Measurements from ENCODE around the gene ARNT2.

ARNT2 gene

GRCh38 chr15:80500021-80500420, 95.8 kb downstream of the ARNT2 start:
- H3K4me3 ChIP-seq (ENCODE audit: low read length) = no peak overlapping the region
- no peak for TF ChIP-seq CTCF (conservative IDR thresholded peaks at IDR 0.05; ENCODE audit: low read length)
- no peak for DNase-seq (ENCODE audit: low read depth)

GRCh38 chr15:80501476-80501875, 97.3 kb downstream of the ARNT2 start:
- no peak for DNase-seq (ENCODE audit: low read depth)
- no peak for TF ChIP-seq CTCF (conservative IDR thresholded peaks at IDR 0.05; ENCODE audit: low read length)
- no peak overlapping the region for H3K4me3 ChIP-seq (ENCODE audit: low read length)

GRCh38 chr15:80502782-80503181, 98.6 kb downstream of the ARNT2 start:
- TF ChIP-seq CTCF (conservative IDR thresholded peaks at IDR 0.05; ENCODE audit: low read length) = no peak
- no peak for DNase-seq (ENCODE audit: low read depth)
- no peak overlapping the region for H3K4me3 ChIP-seq (ENCODE audit: low read length)

- peak; percentile 60 for DNase-seq (ENCODE audit: low read depth)
- H3K4me3 ChIP-seq (ENCODE audit: low read length) = no peak overlapping the region
- TF ChIP-seq CTCF (conservative IDR thresholded peaks at IDR 0.05; ENCODE audit: low read length) = no peak
Observed at GRCh38 chr15:80503319-80503952, 99.3 kb downstream of the ARNT2 start.

GRCh38 chr15:80504931-80505330, 100.7 kb downstream of the ARNT2 start:
- no peak for DNase-seq (ENCODE audit: low read depth)
- no peak overlapping the region for H3K4me3 ChIP-seq (ENCODE audit: low read length)
- no peak for TF ChIP-seq CTCF (conservative IDR thresholded peaks at IDR 0.05; ENCODE audit: low read length)

- TF ChIP-seq CTCF (conservative IDR thresholded peaks at IDR 0.05; ENCODE audit: low read length) = no peak
- H3K4me3 ChIP-seq (ENCODE audit: low read length) = no peak overlapping the region
- DNase-seq (ENCODE audit: low read depth) = no peak
Observed at GRCh38 chr15:80506286-80506893, 102.2 kb downstream of the ARNT2 start.

- TF ChIP-seq CTCF (conservative IDR thresholded peaks at IDR 0.05; ENCODE audit: low read length) = no peak
- DNase-seq (ENCODE audit: low read depth) = peak; percentile 63
- no peak overlapping the region for H3K4me3 ChIP-seq (ENCODE audit: low read length)
Observed at GRCh38 chr15:80507131-80507530, 102.9 kb downstream of the ARNT2 start.
